ENCODE results near the gene FOXG1.

Gene FOXG1

GRCh38 chr14:28756884-28757570 lies 9.6 kb upstream of the FOXG1 start:
- Histone ChIP-seq H3K9me2 (ENCODE audit: low read depth, low read length) (no peaks in the 10 kb centered on the region), H3K36me3 (ENCODE audit: insufficient read depth, low read length) (no peaks in the 10 kb centered on the region), H3K27me3 (ENCODE audit: insufficient read depth, low read length) (no peaks in the 10 kb centered on the region), H3K9ac (ENCODE audit: low read length) (no peak overlapping the region), H4K20me1 (ENCODE audit: insufficient read depth, low read length) (no peaks in the 10 kb centered on the region), H3K4me2 (ENCODE audit: low read length) (no peak overlapping the region), H3K79me2 (ENCODE audit: insufficient read depth, low read length) (no peaks in the 10 kb centered on the region), H3K4me1 (ENCODE audit: insufficient read depth, low read length, severe bottlenecking) (no peaks in the 10 kb centered on the region), H2AFZ (ENCODE audit: low read length) (no peak overlapping the region), H3F3A (ENCODE audit: insufficient read depth, low read length) (no peaks in the 10 kb centered on the region), H3K9me3 (ENCODE audit: low read length) (no peaks in the 10 kb centered on the region), H3K4me3 (ENCODE audit: low read depth, low read length, poor library complexity, severe bottlenecking) (no peak overlapping the region), H3K27ac (ENCODE audit: low read depth, low read length, poor library complexity, severe bottlenecking) (no peak overlapping the region)
- TF ChIP-seq CTCF (IDR thresholded peaks at IDR 0.05; ENCODE audit: low read length) = peak; percentile 56
- no peak for TF ChIP-seq EZH2 (IDR thresholded peaks at IDR 0.05; ENCODE audit: borderline replicate concordance, low read length)

GRCh38 chr14:28757786-28758185 lies 8.8 kb upstream of the FOXG1 start:
- TF ChIP-seq EZH2 (IDR thresholded peaks at IDR 0.05; ENCODE audit: borderline replicate concordance, low read length) (no peak), CTCF (IDR thresholded peaks at IDR 0.05; ENCODE audit: low read length) (no peak)
- no peaks in the 10 kb centered on the region for H3K4me1 ChIP-seq (ENCODE audit: insufficient read depth, low read length, severe bottlenecking)
- H3K9me2 ChIP-seq (ENCODE audit: low read depth, low read length) = no peaks in the 10 kb centered on the region
- H3K36me3 ChIP-seq (ENCODE audit: insufficient read depth, low read length) = no peaks in the 10 kb centered on the region
- no peaks in the 10 kb centered on the region for H3K79me2 ChIP-seq (ENCODE audit: insufficient read depth, low read length)
- no peak overlapping the region for H3K27ac ChIP-seq (ENCODE audit: low read depth, low read length, poor library complexity, severe bottlenecking)
- H3K4me3 ChIP-seq (ENCODE audit: low read depth, low read length, poor library complexity, severe bottlenecking) = no peak overlapping the region
- H3K9me3 ChIP-seq (ENCODE audit: low read length) = no peaks in the 10 kb centered on the region
- H3K4me2 ChIP-seq (ENCODE audit: low read length) = no peak overlapping the region
- no peaks in the 10 kb centered on the region for H4K20me1 ChIP-seq (ENCODE audit: insufficient read depth, low read length)
- H3F3A ChIP-seq (ENCODE audit: insufficient read depth, low read length) = no peaks in the 10 kb centered on the region
- no peak overlapping the region for H3K9ac ChIP-seq (ENCODE audit: low read length)
- no peak overlapping the region for H2AFZ ChIP-seq (ENCODE audit: low read length)
- H3K27me3 ChIP-seq (ENCODE audit: insufficient read depth, low read length) = no peaks in the 10 kb centered on the region

GRCh38 chr14:28758253-28758884 lies 8.2 kb upstream of the FOXG1 start:
- Histone ChIP-seq H3K9ac (ENCODE audit: low read length) (no peak overlapping the region), H3K4me3 (ENCODE audit: low read depth, low read length, poor library complexity, severe bottlenecking) (no peak overlapping the region), H3K9me2 (ENCODE audit: low read depth, low read length) (no peaks in the 10 kb centered on the region), H3F3A (ENCODE audit: insufficient read depth, low read length) (no peaks in the 10 kb centered on the region), H2AFZ (ENCODE audit: low read length) (no peak overlapping the region), H3K4me1 (ENCODE audit: insufficient read depth, low read length, severe bottlenecking) (no peaks in the 10 kb centered on the region), H4K20me1 (ENCODE audit: insufficient read depth, low read length) (no peaks in the 10 kb centered on the region), H3K79me2 (ENCODE audit: insufficient read depth, low read length) (no peaks in the 10 kb centered on the region), H3K9me3 (ENCODE audit: low read length) (no peaks in the 10 kb centered on the region), H3K27ac (ENCODE audit: low read depth, low read length, poor library complexity, severe bottlenecking) (no peak overlapping the region), H3K27me3 (ENCODE audit: insufficient read depth, low read length) (no peaks in the 10 kb centered on the region), H3K36me3 (ENCODE audit: insufficient read depth, low read length) (no peaks in the 10 kb centered on the region), H3K4me2 (ENCODE audit: low read length) (no peak overlapping the region)
- TF ChIP-seq EZH2 (IDR thresholded peaks at IDR 0.05; ENCODE audit: borderline replicate concordance, low read length) (no peak), CTCF (IDR thresholded peaks at IDR 0.05; ENCODE audit: low read length) (no peak)

All from OCI-LY1 (cell line).